Right ventricle myocardium superior (tissue), 1 donor: ENCODE results near the gene RIMS4. TPM values are rescaled to one million over a fixed set of nuclear protein-coding genes. Genes with fewer than 3 reads are reported as not detected.

Source experiments
- ATAC-seq: fragments of 200-7000 bp; cut with Tn5 transposase; one replicate; pipeline ENCODE4 v1.9.1; 2020; ENCODE audit warnings: mild to moderate bottlenecking; ENCODE audit not compliant: poor library complexity
- DNase-seq: peaks from one replicate; pipeline ENCODE4 v3.0.0-alpha.2; 2020
- intact Hi-C: fragments of 100-400 bp; cut with DNase I; formaldehyde crosslinking; loops from one replicate; pipeline ENCODE4 v1.11.2; 2022
- total RNA-seq: library from RNA; stranded (reverse); fragmentation: NEBNext Ultra II Directional; extraction: Animal tissue kit (Norgen Biotek cat#: 25700); gene quantifications from one replicate; pipeline ENCODE4 v1.2.1, GENCODE V29; 2021
- donor health status: DM: no; HTN: yes; CAD: no; lungs with severe emphysema.

The RIMS4 gene
- total RNA-seq, 1 donor from 2014 or later = 0.13 TPM

DNA sequence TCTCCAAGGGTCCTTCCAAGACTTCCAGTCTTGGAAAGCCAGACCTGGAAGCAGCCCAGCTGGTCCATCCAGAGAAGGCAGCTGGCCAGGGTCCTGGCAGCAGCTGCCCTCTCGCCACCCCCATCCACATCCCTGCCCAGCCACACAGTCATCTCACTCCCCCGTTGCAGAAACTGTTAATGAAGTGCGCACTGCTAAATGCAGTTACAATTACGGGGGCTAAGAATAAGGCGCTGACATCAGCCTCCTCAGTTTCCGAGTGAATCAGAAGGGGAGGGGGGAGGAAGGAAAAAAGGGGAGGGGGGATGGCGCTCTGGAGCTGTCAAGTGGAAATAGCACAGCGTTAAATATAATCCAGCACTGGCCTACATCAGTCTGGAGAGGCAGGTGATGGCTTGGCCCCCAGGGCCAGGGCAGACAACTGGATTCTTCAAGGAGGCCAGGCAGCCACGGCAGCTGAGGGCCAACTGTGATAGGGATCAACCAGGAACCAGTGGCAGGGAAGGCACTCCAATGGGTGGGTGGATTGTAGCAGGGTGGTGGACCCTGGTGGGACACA is 6.9 kb downstream of the RIMS4 start:
- intact Hi-C loops = no loop called here
- ATAC-seq = no peak
- DNase-seq = no peak

GRCh38 chr20:44802702-44803101 is 7.6 kb downstream of the RIMS4 start:
- DNase-seq (no peak), ATAC-seq (no peak)
- intact Hi-C loops = no loop called here

- no peak for DNase-seq
- intact Hi-C loops = no loop called here
- no peak for ATAC-seq
These were observed 9.8 kb downstream of the RIMS4 start for GRCh38 chr20:44800391-44801046.

DNA sequence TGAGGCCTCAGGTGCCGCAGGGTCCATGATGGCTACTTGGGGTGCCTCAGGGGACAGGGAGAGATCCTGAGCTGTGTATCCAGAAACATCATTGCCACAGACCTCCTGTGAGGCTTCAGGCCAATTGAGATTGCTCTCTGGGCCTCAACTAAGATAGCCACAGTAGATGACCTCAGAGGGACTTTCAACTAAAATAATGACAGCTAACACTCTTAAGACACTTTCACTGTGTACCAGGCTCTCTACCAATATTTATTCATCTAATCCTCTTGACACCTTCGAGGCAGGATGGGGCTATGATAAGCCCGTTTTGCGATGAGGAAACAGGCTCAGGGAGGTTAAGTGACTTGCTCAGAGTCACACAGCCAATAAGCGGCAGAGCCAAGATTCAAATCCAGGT is 10.7 kb downstream of the RIMS4 start:
- DNase-seq (no peak), ATAC-seq (no peak)
- intact Hi-C loops = no loop called here

- ATAC-seq = no peak
- DNase-seq = no peak
- intact Hi-C loops = no loop called here
These were observed 13.4 kb downstream of the RIMS4 start for GRCh38 chr20:44796758-44797457.

DNA sequence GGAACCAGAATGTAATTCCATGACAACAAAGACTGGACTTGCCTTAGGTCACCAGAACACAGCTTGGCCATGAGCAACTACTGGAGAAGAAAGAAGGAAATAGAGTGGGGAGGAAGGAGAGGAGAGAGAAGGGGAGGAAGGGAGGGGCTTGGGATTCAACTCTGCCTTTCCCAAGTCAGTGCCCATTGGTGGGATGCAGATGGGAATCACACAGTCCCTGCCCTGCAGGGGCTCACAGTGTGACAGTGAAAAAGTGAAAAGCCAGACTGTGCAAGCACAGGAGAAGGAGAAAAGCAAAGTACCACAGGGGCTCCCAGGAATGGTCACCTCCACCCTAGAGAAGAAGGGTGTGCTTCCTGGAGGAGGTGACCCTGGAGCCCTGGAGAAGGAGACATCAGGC is 14.0 kb downstream of the RIMS4 start:
- ATAC-seq (no peak), DNase-seq (no peak)
- intact Hi-C loops = no loop called here

GRCh38 chr20:44795836-44796235 is 14.5 kb downstream of the RIMS4 start:
- no peak for DNase-seq
- intact Hi-C loops = no loop called here
- ATAC-seq = no peak

GRCh38 chr20:44792796-44793195 is 17.6 kb downstream of the RIMS4 start:
- intact Hi-C loops = no loop called here
- DNase-seq (no peak), ATAC-seq (no peak)

- ATAC-seq (no peak), DNase-seq (no peak)
- intact Hi-C loops = no loop called here
These were observed 19.5 kb downstream of the RIMS4 start for GRCh38 chr20:44790638-44791393.

DNA sequence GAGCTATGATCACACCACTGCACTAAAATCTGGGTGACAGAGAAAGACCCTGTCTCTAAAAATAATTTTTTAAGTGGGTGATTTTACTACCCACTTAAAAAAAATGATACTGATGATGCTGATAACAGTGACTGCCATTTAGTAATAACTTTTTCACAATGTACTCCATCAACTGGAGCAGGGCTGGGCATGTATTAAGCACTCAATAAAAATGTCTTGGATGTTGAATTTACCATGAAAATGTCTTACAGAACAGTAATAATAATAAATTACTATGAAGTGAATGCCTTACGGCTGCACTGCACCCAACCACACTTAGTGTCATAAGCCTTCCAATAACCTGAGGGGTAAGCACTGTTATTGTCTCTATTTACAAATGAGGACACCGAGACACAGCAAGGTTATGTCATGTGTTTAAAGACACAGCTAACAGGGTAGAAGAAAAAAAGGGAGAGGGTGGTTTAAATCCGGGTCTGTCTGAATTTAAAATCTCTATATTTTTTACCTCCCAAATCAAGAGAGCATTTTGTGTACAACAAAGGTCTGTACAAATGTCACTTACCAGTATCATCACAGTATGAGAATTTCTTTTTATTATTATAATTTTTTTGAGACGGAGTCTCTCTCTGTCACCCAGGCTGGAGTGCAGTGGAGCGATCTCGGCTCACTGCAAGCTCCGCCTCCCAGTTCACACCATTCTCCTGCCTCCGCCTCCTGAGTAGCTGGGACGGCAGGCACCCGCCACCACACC is 21.5 kb downstream of the RIMS4 start:
- DNase-seq (no peak), ATAC-seq (no peak)

GRCh38 chr20:44787299-44787698 is 23.0 kb downstream of the RIMS4 start:
- ATAC-seq (no peak), DNase-seq (no peak)
- intact Hi-C loops = no loop called here

More for the DNA sequence above, 21.5 kb downstream of the RIMS4 start:
- intact Hi-C loops = no loop called here

DNA sequence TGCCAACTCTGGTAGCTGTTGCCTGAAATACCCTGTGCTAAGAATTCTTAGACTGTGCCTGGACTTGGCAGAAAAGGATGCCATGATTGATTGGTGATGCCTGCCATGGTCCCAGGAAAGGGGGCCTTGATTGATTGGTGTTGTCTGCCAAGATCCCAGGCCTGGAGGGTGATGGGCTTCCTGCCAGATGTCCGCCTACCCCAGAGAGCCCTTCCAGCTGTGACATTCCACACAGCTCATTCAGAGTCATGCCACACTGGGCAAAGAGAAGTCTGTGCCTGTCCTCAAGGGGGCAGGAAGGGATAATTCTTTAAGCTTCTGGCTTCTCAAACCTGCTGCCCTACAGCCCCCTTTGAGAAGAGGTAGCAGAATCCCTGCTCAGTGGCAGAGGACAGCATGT is 24.6 kb downstream of the RIMS4 start:
- ATAC-seq = no peak
- no peak for DNase-seq
- intact Hi-C loops = no loop called here

- DNase-seq (no peak), ATAC-seq (no peak)
- intact Hi-C loops = no loop called here
These were observed 25.7 kb downstream of the RIMS4 start for GRCh38 chr20:44784688-44785087.

DNA sequence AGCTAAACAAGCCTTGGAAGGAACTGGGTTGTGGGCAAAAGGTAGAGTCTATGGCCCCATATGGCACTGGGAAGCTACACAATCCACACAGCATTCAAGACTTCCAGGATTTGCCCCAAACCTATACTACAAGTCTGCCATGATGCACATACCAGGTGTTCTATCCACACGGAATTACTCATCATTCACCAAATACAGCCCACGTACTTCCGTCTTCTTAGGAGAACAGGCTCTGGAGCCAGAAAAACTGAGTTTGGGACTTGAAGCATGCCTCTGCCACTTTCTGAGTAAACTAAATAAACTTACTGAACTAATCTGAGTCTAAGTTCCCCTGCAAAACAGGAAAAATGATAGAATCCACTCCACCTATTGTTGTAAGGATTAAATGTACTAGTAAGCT is 28.6 kb downstream of the RIMS4 start:
- intact Hi-C loops = no loop called here
- ATAC-seq = no peak
- no peak for DNase-seq

DNA sequence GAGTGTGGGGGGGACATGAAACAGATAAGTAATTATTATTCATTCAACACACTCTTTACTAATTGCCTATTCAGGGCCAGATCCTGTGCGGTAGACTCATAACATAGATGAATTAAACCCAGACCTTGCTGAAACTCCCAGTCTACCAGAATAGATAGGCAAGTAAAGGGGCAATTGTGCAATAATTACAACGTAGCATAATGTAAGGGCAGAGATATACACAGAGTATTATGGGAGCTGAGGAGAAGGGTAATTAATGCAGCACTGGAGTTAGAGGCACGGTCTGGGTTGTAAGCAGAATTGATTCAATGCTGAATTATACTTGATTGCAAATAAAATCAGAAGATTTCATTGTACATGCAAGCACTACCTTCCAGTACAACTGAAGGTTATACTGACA is 29.2 kb downstream of the RIMS4 start:
- intact Hi-C loops = no loop called here
- ATAC-seq (no peak), DNase-seq (no peak)

GRCh38 chr20:44780226-44780625 is 30.1 kb downstream of the RIMS4 start:
- DNase-seq = peak; percentile 48
- intact Hi-C loops = no loop called here
- no peak for ATAC-seq

DNA sequence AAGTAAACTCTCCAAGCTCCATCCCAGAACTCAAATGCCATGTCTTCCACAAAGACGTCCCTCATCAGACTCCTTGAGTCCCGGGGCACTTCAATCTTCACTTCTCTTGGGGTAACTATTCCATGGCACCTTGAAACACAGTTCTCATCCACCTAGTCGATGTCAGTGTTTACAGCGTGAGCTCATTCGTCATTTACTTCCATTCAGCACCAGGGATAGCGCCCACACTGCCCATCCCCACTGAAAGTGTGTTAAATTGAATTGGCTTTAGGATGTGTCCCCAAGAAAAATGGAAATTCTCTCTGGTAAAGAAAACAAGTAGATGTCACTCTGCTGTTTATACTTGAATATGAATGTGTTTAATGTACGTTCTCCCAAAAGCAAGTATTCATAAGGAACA is 33.4 kb downstream of the RIMS4 start:
- ATAC-seq (no peak), DNase-seq (no peak)
- intact Hi-C loops = no loop called here

- intact Hi-C loops = no loop called here
- DNase-seq = no peak
- ATAC-seq = no peak
These were observed 37.1 kb downstream of the RIMS4 start for GRCh38 chr20:44773070-44773829.
